ENCODE data around the gene CNTN1. TPM values are rescaled to one million over a fixed set of nuclear protein-coding genes. Genes with fewer than 3 reads are reported as not detected.

CNTN1 gene
- total and polyA plus RNA-seq, 9 of the 15 experiments (the other 6 are each of a cell fraction or from before 2014, with no cell fraction given) = 0.16 TPM; not detected in 8

DNA sequence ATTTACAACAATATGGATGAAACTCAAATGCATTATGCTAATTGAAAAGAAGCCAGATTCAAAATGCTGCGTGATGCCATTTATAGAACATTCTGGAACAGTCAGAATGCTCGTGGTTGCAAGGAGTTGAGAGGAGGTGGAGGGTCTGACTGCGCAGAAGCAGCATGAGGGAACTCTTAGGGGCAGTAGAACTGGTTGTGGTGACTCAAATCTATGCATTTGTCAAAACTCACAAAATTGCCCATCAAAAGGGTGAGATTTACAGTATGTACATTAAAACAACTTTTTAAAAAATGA is 382.2 kb downstream of the CNTN1 start:
- TF ChIP-seq ARID3B (CRISPR knock-in tag; IDR thresholded peaks at IDR 0.05; ENCODE audit: borderline replicate concordance) = no peak
- no peak for TF ChIP-seq NELFE (IDR thresholded peaks at IDR 0.05; ENCODE audit: insufficient read depth, insufficient read length)
- no peak for TF ChIP-seq HDGF (IDR thresholded peaks at IDR 0.05)
- no peak for TF ChIP-seq NR2C2 (CRISPR knock-in tag; IDR thresholded peaks at IDR 0.05)
- TF ChIP-seq NR2C2 (tag; IDR thresholded peaks at IDR 0.05) = no peak
- TF ChIP-seq ZNF12 (CRISPR knock-in tag; IDR thresholded peaks at IDR 0.05) = no peak
- TF ChIP-seq ZNF699 (CRISPR knock-in tag; IDR thresholded peaks at IDR 0.05; ENCODE audit: insufficient replicate concordance) = no peak
- TF ChIP-seq ZBTB9 (CRISPR knock-in tag; IDR thresholded peaks at IDR 0.05) = no peak
- TF ChIP-seq, protein P1, sequence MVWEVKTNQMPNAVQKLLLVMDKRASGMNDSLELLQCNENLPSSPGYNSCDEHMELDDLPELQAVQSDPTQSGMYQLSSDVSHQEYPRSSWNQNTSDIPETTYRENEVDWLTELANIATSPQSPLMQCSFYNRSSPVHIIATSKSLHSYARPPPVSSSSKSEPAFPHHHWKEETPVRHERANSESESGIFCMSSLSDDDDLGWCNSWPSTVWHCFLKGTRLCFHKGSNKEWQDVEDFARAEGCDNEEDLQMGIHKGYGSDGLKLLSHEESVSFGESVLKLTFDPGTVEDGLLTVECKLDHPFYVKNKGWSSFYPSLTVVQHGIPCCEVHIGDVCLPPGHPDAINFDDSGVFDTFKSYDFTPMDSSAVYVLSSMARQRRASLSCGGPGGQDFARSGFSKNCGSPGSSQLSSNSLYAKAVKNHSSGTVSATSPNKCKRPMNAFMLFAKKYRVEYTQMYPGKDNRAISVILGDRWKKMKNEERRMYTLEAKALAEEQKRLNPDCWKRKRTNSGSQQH (CRISPR knock-in tag; IDR thresholded peaks at IDR 0.05) = no peak
- TF ChIP-seq ATF1 (CRISPR knock-in tag; IDR thresholded peaks at IDR 0.05) = no peak
- no peak for TF ChIP-seq ATF1 (tag; IDR thresholded peaks at IDR 0.05)
- TF ChIP-seq EHMT2 (IDR thresholded peaks at IDR 0.05) = no peak
- TF ChIP-seq RB1 (IDR thresholded peaks at IDR 0.05; ENCODE audit: low read depth) = no peak
- no TSS peak for BruUV-seq (replicated peaks)
- intact Hi-C loops (cut with micrococcal nuclease) = no loop called here

More for the DNA sequence above, 382.2 kb downstream of the CNTN1 start:
- Histone ChIP-seq H2AFZ (ENCODE audit: low read depth, low read length) (no peak overlapping the region), H3K4me2 (ENCODE audit: insufficient read depth, low read length) (no peak overlapping the region), H3K27me3 (ENCODE audit: control insufficient read depth in 2 of 2, insufficient read depth in 2 of 2, low read length in 2 of 2) (no peaks in the 10 kb centered on the region), H3K9me3 (replicated peaks; ENCODE audit: control insufficient read depth, insufficient read depth, low read depth, low read length) (no peaks in the 10 kb centered on the region), H4K20me1 (replicated peaks; ENCODE audit: control insufficient read depth, insufficient read depth, low read length) (no peaks in the 10 kb centered on the region), H3K79me2 (ENCODE audit: control insufficient read depth, insufficient read depth, low read length) (no peaks in the 10 kb centered on the region), H3K9me1 (ENCODE audit: control insufficient read depth, insufficient read depth, low read length) (no peaks in the 10 kb centered on the region), H3K4me3 (no peak overlapping the region), H3K9ac (ENCODE audit: insufficient read depth in 1 of 2, low read depth in 2 of 2, low read length in 2 of 2) (no peak overlapping the region), H3K36me3 (ENCODE audit: control insufficient read depth, insufficient read depth, low read length) (no peaks in the 10 kb centered on the region), H3K4me1 (replicated peaks in 1 of 2; ENCODE audit: control insufficient read depth in 2 of 2, insufficient read depth in 2 of 2, low read length in 2 of 2) (no peaks in the 10 kb centered on the region), H3K27ac (ENCODE audit: extremely low read depth, low read depth, low read length) (no peak overlapping the region)
- ATAC-seq = no peak
- FAIRE-seq = no peak
- no peak for DNase-seq (ENCODE audit: extremely low read depth in 1 of 4, low spot score in 3 of 4)
- POLR2A ChIA-PET = interaction anchor here (0.5 kb wide), 1 partner anchor 180 kb away, joined by 3 read pairs; no protein-coding TSS in a partner anchor
- CTCF ChIA-PET (ENCODE audit: low intra/inter-chr PET ratio) = no interaction called here
- 2% methylated on average over 3 of the region's 3 CpGs for WGBS (ENCODE audit: insufficient coverage, low coverage, missing lambda C conversion rate)
- in situ Hi-C loops (cut with MboI) = no loop called here
